ENCODE results near the gene GTF2H2C. TPM values are rescaled to one million over a fixed set of nuclear protein-coding genes. Genes with fewer than 3 reads are reported as not detected.
"Not testable (repeated sequence)": the region's sequence is repeated elsewhere in the genome, so short reads cannot be mapped to it uniquely, and the experiment has no call there.

The GTF2H2C gene
- total RNA-seq, 3 donors from 2014 or later: 22.4 to 35.1 (median 28.8) TPM

- H3K9me3 ChIP-seq; H3K27ac ChIP-seq; intact Hi-C loops (cut with DNase I; ENCODE audit: low total_unique reads); H3K4me3 ChIP-seq; H3K27me3 ChIP-seq; H3K36me3 ChIP-seq; H3K4me1 ChIP-seq; DNase-seq (ENCODE audit: low spot score in 2 of 2): not testable (repeated sequence)
These were observed 15.4 kb upstream of the GTF2H2C start for GRCh38 chr5:69544602-69545001.

- H3K27ac ChIP-seq; DNase-seq (ENCODE audit: low spot score in 2 of 2): not testable (repeated sequence)
- H3K4me3 ChIP-seq: peak overlapping the region; percentile 24 to 56 (median 43)
These were observed 818 bp downstream of the GTF2H2C start for GRCh38 chr5:69560587-69561431.

GRCh38 chr5:69566172-69566571, 6.2 kb downstream of the GTF2H2C start:
- DNase-seq (ENCODE audit: low spot score in 2 of 2); H3K36me3 ChIP-seq; H3K9me3 ChIP-seq; H3K4me3 ChIP-seq; H3K27ac ChIP-seq; H3K27me3 ChIP-seq; intact Hi-C loops (cut with DNase I; ENCODE audit: low total_unique reads); H3K4me1 ChIP-seq: not testable (repeated sequence)

More at GRCh38 chr5:69560587-69561431, 818 bp downstream of the GTF2H2C start:
- H3K4me1 ChIP-seq; H3K9me3 ChIP-seq; intact Hi-C loops (cut with DNase I; ENCODE audit: low total_unique reads); H3K27me3 ChIP-seq; H3K36me3 ChIP-seq: not testable (repeated sequence)

- DNase-seq (ENCODE audit: low spot score in 2 of 2); H3K4me3 ChIP-seq; H3K9me3 ChIP-seq; H3K27me3 ChIP-seq; H3K4me1 ChIP-seq; H3K36me3 ChIP-seq; H3K27ac ChIP-seq; intact Hi-C loops (cut with DNase I; ENCODE audit: low total_unique reads): not testable (repeated sequence)
These were observed 8.1 kb downstream of the GTF2H2C start for GRCh38 chr5:69568072-69568471.

GRCh38 chr5:69583356-69583755, 23.4 kb downstream of the GTF2H2C start:
- DNase-seq (ENCODE audit: low spot score in 2 of 2); H3K4me1 ChIP-seq; H3K27ac ChIP-seq; intact Hi-C loops (cut with DNase I; ENCODE audit: low total_unique reads); H3K4me3 ChIP-seq; H3K9me3 ChIP-seq; H3K36me3 ChIP-seq; H3K27me3 ChIP-seq: not testable (repeated sequence)

GRCh38 chr5:69596114-69596840, 36.3 kb downstream of the GTF2H2C start:
- DNase-seq (ENCODE audit: low spot score in 2 of 2); H3K27ac ChIP-seq; H3K27me3 ChIP-seq; H3K4me1 ChIP-seq; H3K4me3 ChIP-seq; intact Hi-C loops (cut with DNase I; ENCODE audit: low total_unique reads); H3K36me3 ChIP-seq; H3K9me3 ChIP-seq: not testable (repeated sequence)

- H3K27me3 ChIP-seq; H3K9me3 ChIP-seq; H3K36me3 ChIP-seq; DNase-seq (ENCODE audit: low spot score in 2 of 2); H3K4me1 ChIP-seq; H3K4me3 ChIP-seq; H3K27ac ChIP-seq; intact Hi-C loops (cut with DNase I; ENCODE audit: low total_unique reads): not testable (repeated sequence)
These were observed 42.0 kb downstream of the GTF2H2C start for GRCh38 chr5:69601947-69602346.

GRCh38 chr5:69606839-69607238, 46.8 kb downstream of the GTF2H2C start:
- DNase-seq (ENCODE audit: low spot score in 2 of 2); H3K4me1 ChIP-seq; H3K27me3 ChIP-seq; H3K9me3 ChIP-seq; H3K36me3 ChIP-seq; intact Hi-C loops (cut with DNase I; ENCODE audit: low total_unique reads); H3K27ac ChIP-seq; H3K4me3 ChIP-seq: not testable (repeated sequence)

GRCh38 chr5:69607750-69608149, 47.8 kb downstream of the GTF2H2C start:
- H3K36me3 ChIP-seq; H3K9me3 ChIP-seq; H3K27ac ChIP-seq; DNase-seq (ENCODE audit: low spot score in 2 of 2); intact Hi-C loops (cut with DNase I; ENCODE audit: low total_unique reads); H3K4me3 ChIP-seq; H3K27me3 ChIP-seq; H3K4me1 ChIP-seq: not testable (repeated sequence)

GRCh38 chr5:69608861-69609496, 49.0 kb downstream of the GTF2H2C start:
- H3K4me1 ChIP-seq; H3K9me3 ChIP-seq; DNase-seq (ENCODE audit: low spot score in 2 of 2); H3K27ac ChIP-seq; H3K36me3 ChIP-seq; intact Hi-C loops (cut with DNase I; ENCODE audit: low total_unique reads); H3K27me3 ChIP-seq; H3K4me3 ChIP-seq: not testable (repeated sequence)

GRCh38 chr5:69614843-69615242, 54.9 kb downstream of the GTF2H2C start:
- H3K4me3 ChIP-seq; intact Hi-C loops (cut with DNase I; ENCODE audit: low total_unique reads); H3K4me1 ChIP-seq; DNase-seq (ENCODE audit: low spot score in 2 of 2); H3K36me3 ChIP-seq; H3K9me3 ChIP-seq; H3K27ac ChIP-seq; H3K27me3 ChIP-seq: not testable (repeated sequence)

GRCh38 chr5:69631879-69632278, 71.9 kb downstream of the GTF2H2C start:
- intact Hi-C loops (cut with DNase I; ENCODE audit: low total_unique reads); H3K27me3 ChIP-seq; H3K4me1 ChIP-seq; H3K27ac ChIP-seq; H3K4me3 ChIP-seq; H3K9me3 ChIP-seq; DNase-seq (ENCODE audit: low spot score in 2 of 2); H3K36me3 ChIP-seq: not testable (repeated sequence)

All from breast epithelium (tissue), 4 donors.